HG03521 (cell line): ENCODE data around the gene ADGRA1.
"Not testable (repeated sequence)": the region's sequence is repeated elsewhere in the genome, so short reads cannot be mapped to it uniquely, and the experiment has no call there.

Experiments used
- ATAC-seq: cut with Tn5 transposase; IDR thresholded peaks from one replicate; pipeline ENCODE4 v1.9.1; 2021; ENCODE audit warnings: mild to moderate bottlenecking, moderate library complexity; ENCODE audit not compliant: unreplicated experiment

ADGRA1 gene, protein sequence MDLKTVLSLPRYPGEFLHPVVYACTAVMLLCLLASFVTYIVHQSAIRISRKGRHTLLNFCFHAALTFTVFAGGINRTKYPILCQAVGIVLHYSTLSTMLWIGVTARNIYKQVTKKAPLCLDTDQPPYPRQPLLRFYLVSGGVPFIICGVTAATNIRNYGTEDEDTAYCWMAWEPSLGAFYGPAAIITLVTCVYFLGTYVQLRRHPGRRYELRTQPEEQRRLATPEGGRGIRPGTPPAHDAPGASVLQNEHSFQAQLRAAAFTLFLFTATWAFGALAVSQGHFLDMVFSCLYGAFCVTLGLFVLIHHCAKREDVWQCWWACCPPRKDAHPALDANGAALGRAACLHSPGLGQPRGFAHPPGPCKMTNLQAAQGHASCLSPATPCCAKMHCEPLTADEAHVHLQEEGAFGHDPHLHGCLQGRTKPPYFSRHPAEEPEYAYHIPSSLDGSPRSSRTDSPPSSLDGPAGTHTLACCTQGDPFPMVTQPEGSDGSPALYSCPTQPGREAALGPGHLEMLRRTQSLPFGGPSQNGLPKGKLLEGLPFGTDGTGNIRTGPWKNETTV

DNA sequence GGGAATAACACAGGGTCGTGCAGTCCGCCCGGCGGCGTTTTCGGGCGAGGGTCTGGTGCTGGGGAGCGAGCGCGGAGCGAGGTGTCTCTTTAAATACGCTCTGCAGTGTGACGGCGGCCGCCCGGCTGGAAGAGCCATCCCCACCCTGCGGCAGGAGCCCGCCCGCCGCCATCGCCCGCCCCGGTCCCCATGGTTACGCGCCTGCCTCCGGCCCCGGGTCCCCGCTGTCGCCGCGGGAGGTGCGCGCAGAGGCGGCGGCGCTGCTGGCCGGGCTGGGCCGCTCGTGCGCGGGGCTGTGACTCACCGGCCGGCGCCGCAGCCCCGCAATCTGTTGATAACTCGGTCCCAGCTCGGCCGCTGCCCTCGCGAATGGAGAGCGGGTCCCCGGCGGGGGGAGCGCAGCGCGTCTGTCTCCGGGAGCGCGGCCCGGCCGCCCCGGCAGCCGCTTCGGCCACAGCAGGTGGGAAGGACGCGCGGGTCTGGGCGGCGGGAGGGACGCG, at the start of gene ADGRA1:
Gene ADGRA1 (plus strand): TSS at position 246 of the 500 bp plus-strand sequence. CDS start 986 bp downstream, outside the sequence.
- no peak for ATAC-seq

DNA sequence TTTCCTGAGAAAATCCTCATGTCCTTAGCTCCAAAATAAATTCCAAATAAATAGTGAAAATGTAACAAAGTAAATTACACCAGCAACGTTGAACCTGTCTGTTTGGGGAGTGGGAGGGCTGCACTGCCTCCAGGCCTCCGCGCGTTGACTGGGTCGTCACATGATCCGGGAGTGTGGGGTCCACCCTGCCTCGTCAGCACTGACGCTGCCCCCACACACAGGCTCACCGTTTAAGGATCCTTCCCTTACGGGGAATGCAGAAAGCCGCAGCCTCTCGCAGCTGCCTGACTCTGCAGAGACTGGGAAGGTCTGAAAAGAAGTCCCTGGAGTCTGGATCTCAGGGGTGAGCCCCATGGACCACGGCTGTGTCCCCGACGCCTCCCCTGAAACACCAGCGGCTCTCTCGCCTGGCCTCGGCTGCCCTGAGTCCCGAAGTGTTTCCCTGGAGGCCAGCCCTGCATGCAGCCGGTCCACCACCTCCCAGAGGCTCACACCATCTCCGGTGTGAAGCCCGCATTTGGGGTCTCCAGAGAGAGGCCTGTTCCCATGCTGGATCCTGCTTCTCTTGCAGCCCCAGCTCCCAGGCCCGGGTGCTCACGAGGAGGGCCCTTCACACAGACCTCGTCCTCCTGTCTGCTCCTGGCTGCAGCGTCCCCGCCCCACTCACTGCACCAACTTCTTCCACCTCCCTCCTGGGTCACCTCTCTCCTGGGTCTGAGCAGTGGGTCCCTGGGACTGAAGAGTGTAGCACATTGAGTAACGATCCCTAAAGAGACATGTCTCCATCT, 49.5 kb upstream of the ADGRA1 start:
- no peak for ATAC-seq

- no peak for ATAC-seq
These were observed 48.5 kb upstream of the ADGRA1 start for GRCh38 chr10:133039107-133039802.

- no peak for ATAC-seq
These were observed 47.9 kb upstream of the ADGRA1 start for GRCh38 chr10:133039803-133040165.

GRCh38 chr10:133040198-133040597, 47.5 kb upstream of the ADGRA1 start:
- ATAC-seq: no peak

DNA sequence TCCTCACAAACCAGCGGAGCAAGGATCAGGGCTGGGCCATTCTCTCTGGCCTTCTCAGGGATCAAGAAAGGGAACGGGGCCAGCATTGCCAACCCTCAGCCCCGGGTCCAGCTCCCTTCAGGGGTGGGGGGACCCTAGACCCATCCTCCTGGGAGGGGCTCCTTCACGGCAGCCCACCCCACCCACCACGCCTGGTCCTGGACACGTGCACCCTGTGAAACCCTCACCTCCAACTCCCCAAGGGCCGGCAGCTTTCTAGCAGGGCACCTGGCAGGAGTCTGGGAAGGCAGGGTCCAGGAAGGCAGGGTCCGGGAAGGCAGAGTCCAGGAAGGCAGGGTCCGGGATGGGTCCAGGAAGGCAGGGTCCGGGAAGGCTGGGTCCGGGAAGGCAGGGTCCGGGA, 46.6 kb upstream of the ADGRA1 start:
- ATAC-seq: no peak

DNA sequence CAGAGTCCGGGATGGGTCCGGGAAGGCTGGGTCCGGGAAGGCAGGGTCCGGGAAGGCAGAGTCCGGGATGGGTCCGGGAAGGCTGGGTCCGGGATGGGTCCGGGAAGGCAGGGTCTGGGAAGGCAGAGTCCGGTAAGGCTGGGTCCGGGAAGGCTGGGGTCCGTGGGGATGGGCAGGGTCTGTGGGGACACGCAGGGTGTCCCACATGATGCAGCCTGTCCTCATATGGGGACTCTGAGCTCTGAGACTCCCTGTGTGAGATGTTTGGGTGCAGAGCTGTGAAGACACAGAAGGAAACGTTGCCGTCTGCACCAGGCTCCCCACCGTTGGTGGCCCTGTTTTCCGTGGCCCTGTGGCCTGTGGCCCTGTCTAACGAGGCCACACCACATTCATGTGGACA, 45.7 kb upstream of the ADGRA1 start:
- no peak for ATAC-seq

DNA sequence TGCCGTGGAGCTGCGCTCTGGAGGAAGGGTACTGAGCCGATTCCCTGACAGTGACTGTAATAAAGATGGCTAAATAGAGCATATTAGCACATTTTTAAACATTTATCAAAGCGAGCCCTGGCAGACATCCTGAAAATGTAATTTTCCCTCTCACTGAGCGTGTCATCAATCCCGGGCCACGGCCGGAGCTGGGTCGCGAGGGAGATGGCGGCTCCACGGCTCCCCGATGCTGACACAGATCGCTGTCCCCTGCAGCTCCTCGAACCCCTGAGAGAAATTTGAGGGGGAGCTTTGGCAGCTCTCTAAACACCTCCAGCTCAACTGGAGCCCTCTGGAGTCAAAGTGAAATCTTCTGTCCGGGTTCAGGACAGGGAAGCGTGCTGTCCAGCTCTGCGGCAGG, 44.9 kb upstream of the ADGRA1 start:
- no peak for ATAC-seq

DNA sequence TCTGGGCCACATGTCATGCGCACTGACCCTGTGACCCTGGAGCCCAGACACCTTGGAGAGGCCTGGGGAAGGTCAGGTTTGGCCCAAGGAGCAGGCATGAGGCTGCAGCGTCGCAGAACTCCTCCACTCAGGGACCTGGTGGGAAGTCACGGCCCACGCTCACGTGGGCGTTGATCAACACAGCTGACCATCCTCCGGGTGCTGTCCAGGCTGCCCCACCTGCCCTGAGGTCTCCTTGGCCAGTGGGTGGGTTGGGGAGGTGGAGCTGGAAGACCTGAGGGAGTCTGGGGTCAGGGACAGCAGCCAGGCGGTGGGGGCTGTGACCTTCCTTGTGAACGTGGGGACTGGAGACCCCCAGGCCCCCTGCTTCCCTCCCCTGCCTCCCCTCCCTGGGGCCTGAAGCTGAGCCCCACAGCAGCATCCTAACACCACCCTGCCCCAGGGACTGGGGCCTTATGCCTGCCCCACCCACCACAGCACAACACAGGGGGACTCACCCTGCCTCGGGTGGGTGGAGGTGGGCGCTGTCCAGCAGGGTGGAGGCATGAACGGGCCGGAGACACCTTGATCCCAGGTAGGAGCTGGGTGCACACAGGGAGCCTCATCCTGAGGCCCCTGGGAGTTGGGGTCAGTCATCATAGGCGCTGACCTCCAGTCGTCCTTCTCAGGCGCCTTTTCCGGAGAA, 44.0 kb upstream of the ADGRA1 start:
- ATAC-seq: no peak

- no peak for ATAC-seq
These were observed 43.3 kb upstream of the ADGRA1 start for GRCh38 chr10:133044401-133044811.

- no peak for ATAC-seq
These were observed 42.0 kb upstream of the ADGRA1 start for GRCh38 chr10:133045556-133046389.

DNA sequence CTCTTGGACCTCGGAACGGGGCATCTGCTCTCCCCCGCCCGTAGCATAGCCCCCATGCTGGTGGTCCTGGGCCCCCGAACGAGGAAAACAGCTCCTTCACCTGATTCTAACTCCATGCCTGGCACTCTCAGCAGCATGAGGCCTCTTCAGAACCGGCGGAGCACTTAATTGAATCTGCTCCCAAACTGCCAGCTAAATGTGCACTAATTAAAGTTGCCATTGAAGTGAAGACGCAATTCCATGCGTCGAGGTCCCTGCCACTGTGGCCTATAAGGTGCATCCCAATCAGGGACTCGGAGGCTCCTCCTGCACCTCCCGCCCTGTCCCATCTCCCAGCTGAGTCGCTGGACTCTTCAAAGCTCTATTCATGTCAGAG, 41.3 kb upstream of the ADGRA1 start:
- no peak for ATAC-seq

- ATAC-seq: no peak
These were observed 40.1 kb upstream of the ADGRA1 start for GRCh38 chr10:133047526-133048123.

DNA sequence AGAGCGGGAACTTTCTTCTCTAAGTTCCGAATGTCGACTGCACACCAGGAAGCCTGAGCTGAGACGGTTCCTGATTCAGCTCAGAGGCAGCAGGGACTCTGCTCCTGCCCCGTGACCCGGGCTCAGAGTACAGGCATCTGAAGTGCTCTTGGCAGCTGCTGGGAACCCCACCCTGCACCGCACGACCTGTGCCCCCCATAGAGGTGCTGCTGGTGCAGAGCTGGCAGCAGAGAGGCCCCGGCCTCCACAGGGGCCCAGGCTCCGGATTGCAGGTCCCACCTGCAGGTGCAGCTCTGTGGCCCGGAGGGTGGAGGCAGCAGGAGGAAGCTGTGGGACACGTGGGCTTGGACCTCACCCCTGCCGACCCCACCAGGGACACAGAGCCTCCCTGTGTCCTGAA, 39.5 kb upstream of the ADGRA1 start:
- ATAC-seq: no peak

GRCh38 chr10:133048926-133049325, 38.8 kb upstream of the ADGRA1 start:
- ATAC-seq: no peak

GRCh38 chr10:133049639-133050038, 38.1 kb upstream of the ADGRA1 start:
- no peak for ATAC-seq

DNA sequence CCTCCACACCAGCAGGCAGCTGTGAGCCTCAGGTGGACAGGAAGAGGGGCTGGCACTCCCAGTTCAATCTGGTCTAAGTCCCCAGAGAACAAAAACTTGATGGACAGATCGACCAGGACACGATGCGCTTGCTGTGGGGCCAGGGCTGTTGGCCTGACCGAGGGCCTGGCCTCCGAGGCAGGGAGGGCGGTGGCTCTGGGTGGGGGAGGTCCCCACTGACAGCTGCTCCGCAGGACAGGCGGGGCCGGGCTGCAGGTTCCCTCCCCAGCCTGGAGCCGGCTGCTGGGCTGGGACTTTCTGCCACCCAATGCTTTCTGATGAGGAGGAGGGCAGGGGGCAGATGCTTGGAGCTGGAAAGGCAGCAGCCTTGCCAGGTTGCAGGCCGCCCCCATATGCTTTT, 37.4 kb upstream of the ADGRA1 start:
- ATAC-seq: no peak

DNA sequence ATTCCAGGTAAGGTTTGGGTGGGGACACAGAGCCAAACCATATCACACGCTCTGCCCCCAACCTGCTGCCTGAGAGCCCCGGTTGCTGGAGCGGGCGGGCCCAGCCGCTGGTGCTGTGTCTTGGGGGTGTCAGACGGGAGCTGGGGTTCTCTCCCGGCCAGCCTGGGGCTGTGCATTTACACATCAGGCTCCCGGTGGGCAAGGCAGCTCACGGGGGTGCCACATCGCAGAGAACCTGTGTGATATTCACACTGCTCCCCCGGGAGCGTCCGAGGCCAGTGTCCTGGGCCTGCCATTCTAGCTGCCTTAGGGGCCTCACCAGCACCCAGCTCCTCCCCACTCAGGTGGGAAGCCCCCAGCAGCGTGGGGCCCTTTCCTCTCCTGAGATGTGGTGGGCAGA, 35.6 kb upstream of the ADGRA1 start:
- ATAC-seq: no peak

DNA sequence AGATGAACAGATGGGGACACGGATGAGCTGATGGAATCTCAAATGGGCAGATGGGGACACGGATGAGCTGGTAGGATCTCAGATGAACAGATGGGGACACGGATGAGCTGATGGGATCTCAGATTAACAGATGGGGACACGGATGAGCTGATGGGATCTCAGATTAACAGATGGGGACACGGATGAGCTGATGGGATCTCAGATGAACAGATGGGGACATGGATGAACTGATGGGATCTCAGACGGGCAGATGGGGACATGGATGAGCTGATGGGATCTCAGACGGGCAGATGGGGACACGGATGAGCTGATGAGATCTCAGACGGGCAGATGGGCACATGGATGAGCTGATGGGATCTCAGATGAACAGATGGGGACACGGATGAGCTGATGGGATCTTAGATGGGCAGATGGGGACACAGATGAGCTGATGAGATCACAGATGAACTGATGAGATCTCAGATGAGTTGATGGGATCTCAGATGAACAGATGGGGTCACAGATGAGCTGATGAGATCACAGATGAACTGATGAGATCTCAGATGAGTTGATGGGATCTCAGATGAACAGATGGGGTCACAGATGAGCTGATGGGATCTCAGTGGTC, 34.1 kb upstream of the ADGRA1 start:
- not testable (repeated sequence) for ATAC-seq
